Body of pancreas (tissue), 4 donors: Measurements from ENCODE around the gene PHACTR3.

Experiments used
- CTCF ChIP-seq, 7 experiments: fragments of 450-650 bp in 4 of 7; fragments of 200-600 bp in 3 of 7; sonication (generic) in 3 of 7; IDR thresholded peaks; one replicate each; pipeline ENCODE4 v1.5.1; 2016 to 2019; ENCODE audit warnings: antibody characterized with exemption in 7 of 7
- POLR2A ChIP-seq, 3 donors: fragments of 450-650 bp; IDR thresholded peaks; one replicate each; pipeline ENCODE4 v1.6.1; 2016; ENCODE audit warnings: antibody characterized with exemption in 3 of 3, mild to moderate bottlenecking in 2 of 3

DNA sequence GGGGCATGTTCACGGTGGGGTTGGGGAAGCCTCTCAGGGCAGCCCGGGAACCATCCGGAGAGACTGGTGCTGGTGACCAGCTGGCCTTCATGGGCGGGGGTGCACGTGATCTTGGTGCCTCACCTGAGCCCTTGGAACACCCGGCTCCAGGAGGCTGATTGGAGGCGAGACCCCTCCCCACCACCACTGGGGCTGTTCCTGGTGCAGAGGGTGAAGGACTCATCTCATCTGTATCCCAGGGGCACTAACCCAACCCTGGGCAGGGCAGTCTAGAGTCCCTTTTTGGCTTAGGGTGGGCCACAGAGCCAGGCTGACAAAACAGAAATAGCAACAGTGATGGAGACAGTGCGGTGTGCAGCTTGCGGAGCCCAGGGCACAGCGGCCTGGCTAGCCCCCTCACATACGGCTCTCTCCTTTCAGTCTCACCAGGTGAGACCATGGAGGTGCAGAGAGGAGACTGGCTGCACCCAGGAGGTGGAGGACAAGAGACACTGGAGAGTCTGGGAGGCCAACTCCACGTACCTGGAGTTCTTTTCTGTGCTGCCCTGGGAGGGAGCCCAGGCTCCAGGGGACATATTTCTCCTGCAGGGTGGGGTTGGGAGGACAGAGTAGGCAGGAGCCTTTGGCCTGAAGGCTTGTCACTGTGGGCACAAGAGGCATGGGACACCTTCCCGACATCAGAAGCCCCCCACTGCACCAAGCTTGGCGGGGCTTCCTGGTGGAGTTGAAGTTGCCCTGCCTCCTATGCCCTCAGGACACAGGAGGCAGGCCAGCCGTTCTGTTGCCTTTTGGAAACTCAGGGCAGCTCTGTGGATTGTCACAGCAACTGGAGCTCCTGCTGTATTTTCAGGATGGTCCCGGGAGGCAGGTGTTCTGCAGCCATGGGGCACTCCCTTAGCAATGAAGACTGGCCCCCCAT, 223.1 kb downstream of the PHACTR3 start:
- no peak for TF ChIP-seq CTCF (IDR thresholded peaks at IDR 0.05)
- TF ChIP-seq POLR2A (IDR thresholded peaks at IDR 0.05), result no peak
